Suprapubic skin (tissue), 4 donors: ENCODE results near the gene KRTAP17-1. TPM values are rescaled to one million over a fixed set of nuclear protein-coding genes. Genes with fewer than 3 reads are reported as not detected.

Experiments used
- DNase-seq, 2 donors: peaks; one replicate each; pipeline ENCODE4 v3.0.0-alpha.2; 2019; ENCODE audit warnings: low spot score in 2 of 2
- H3K27ac ChIP-seq: fragments of 200-600 bp; sonication (generic); one replicate; pipeline ENCODE4 v1.5.1; 2019
- H3K27me3 ChIP-seq: fragments of 200-600 bp; sonication (generic); one replicate; pipeline ENCODE4 v1.5.1; 2019
- H3K36me3 ChIP-seq: fragments of 200-600 bp; sonication (generic); one replicate; pipeline ENCODE4 v1.5.1; 2019
- H3K4me1 ChIP-seq: fragments of 200-600 bp; sonication (generic); one replicate; pipeline ENCODE4 v1.5.1; 2019
- H3K4me3 ChIP-seq: fragments of 200-600 bp; sonication (generic); one replicate; pipeline ENCODE4 v1.5.1; 2019; ENCODE audit warnings: mild to moderate bottlenecking
- H3K9me3 ChIP-seq: fragments of 200-600 bp; sonication (generic); one replicate; pipeline ENCODE4 v1.5.1; 2019
- CTCF ChIP-seq, 2 donors: fragments of 200-600 bp in 1 of 2; fragments of 450-650 bp in 1 of 2; sonication (generic) in 1 of 2; IDR thresholded peaks; one replicate each; pipeline ENCODE4 v1.5.1; 2016 to 2019; ENCODE audit warnings: antibody characterized with exemption in 2 of 2, mild to moderate bottlenecking in 1 of 2, moderate library complexity in 1 of 2
- EP300 ChIP-seq: sonication (generic); formaldehyde crosslinking; IDR thresholded peaks from one replicate; pipeline ENCODE4 v1.6.1; 2017; ENCODE audit warnings: antibody characterized with exemption
- POLR2A ChIP-seq, 2 donors: fragments of 450-650 bp; IDR thresholded peaks; one replicate each; pipeline ENCODE4 v1.6.1; 2017; ENCODE audit warnings: antibody characterized with exemption in 2 of 2, mild to moderate bottlenecking in 2 of 2, moderate library complexity in 2 of 2
- POLR2AphosphoS5 ChIP-seq, 3 donors: sonication (generic); formaldehyde crosslinking; IDR thresholded peaks; one replicate each; pipeline ENCODE4 v1.6.1; 2017; ENCODE audit warnings: antibody characterized with exemption in 3 of 3
- WGBS: methylation state at CpG from one replicate; pipeline ENCODE4 v1.1.5; 2018; 5-methylcytosine and 5-hydroxymethylcytosine counted together
- total RNA-seq, 4 donors: library from RNA; depleted of rRNA; stranded (reverse); fragments of >200 nt; gene quantifications; one replicate each; pipeline ENCODE4 v1.1.0, GENCODE V29; 2016

Gene KRTAP17-1
- total RNA-seq, 4 donors from 2014 or later = 8.0 to 81.5 (median 24.2) TPM; not detected in 1

- H3K36me3 ChIP-seq = no peaks in the 10 kb centered on the region
- 23% methylated on average over 5 of the region's 5 CpGs for WGBS
- H3K27me3 ChIP-seq = no peaks in the 10 kb centered on the region
- peaks cover 4% of the 10 kb centered on the region for H3K4me1 ChIP-seq
- TF ChIP-seq POLR2A (IDR thresholded peaks at IDR 0.05) (no peak), POLR2AphosphoS5 (IDR thresholded peaks at IDR 0.05) (no peak), EP300 (no peak), CTCF (IDR thresholded peaks at IDR 0.05) (peak; percentile 58 to 76)
- H3K27ac ChIP-seq = no peak overlapping the region
- H3K4me3 ChIP-seq = no peak overlapping the region
- DNase-seq = no peak
- H3K9me3 ChIP-seq = no peaks in the 10 kb centered on the region
Observed at GRCh38 chr17:41322094-41322902, 6.8 kb upstream of the KRTAP17-1 start.

- no peak overlapping the region for H3K27ac ChIP-seq
Observed at GRCh38 chr17:41318231-41318630, 2.7 kb upstream of the KRTAP17-1 start.

GRCh38 chr17:41315814-41316445, 420 bp upstream of the KRTAP17-1 start:
- H3K9me3 ChIP-seq = no peaks in the 10 kb centered on the region
- no peaks in the 10 kb centered on the region for H3K4me1 ChIP-seq
- DNase-seq = no peak
- H3K27ac ChIP-seq = no peak overlapping the region
- peaks cover 8% of the 10 kb centered on the region for H3K27me3 ChIP-seq
- no peaks in the 10 kb centered on the region for H3K36me3 ChIP-seq
- no peak for TF ChIP-seq POLR2A (IDR thresholded peaks at IDR 0.05)
- TF ChIP-seq POLR2AphosphoS5 (IDR thresholded peaks at IDR 0.05) = no peak
- TF ChIP-seq CTCF (IDR thresholded peaks at IDR 0.05) = no peak
- no peak for TF ChIP-seq EP300
- H3K4me3 ChIP-seq = no peak overlapping the region
- 80% methylated on average over 17 of the region's 17 CpGs for WGBS

More at GRCh38 chr17:41318231-41318630, 2.7 kb upstream of the KRTAP17-1 start:
- DNase-seq = no peak
- TF ChIP-seq POLR2A (IDR thresholded peaks at IDR 0.05) = no peak
- no peak for TF ChIP-seq CTCF (IDR thresholded peaks at IDR 0.05)
- TF ChIP-seq EP300 = no peak
- no peak for TF ChIP-seq POLR2AphosphoS5 (IDR thresholded peaks at IDR 0.05)
- Histone ChIP-seq H3K4me1 (peaks cover 4% of the 10 kb centered on the region), H3K9me3 (no peaks in the 10 kb centered on the region), H3K4me3 (no peak overlapping the region), H3K36me3 (no peaks in the 10 kb centered on the region), H3K27me3 (peaks cover 8% of the 10 kb centered on the region)
- 47% methylated on average over 2 of the region's 2 CpGs for WGBS

- DNase-seq = no peak
- H3K27ac ChIP-seq = no peak overlapping the region
- peaks cover 12% of the 10 kb centered on the region for H3K27me3 ChIP-seq
- TF ChIP-seq POLR2AphosphoS5 (IDR thresholded peaks at IDR 0.05) = no peak
- TF ChIP-seq POLR2A (IDR thresholded peaks at IDR 0.05) = no peak
- TF ChIP-seq EP300 = no peak
- TF ChIP-seq CTCF (IDR thresholded peaks at IDR 0.05) = no peak
- no peak overlapping the region for H3K4me3 ChIP-seq
- H3K36me3 ChIP-seq = no peaks in the 10 kb centered on the region
- no peaks in the 10 kb centered on the region for H3K9me3 ChIP-seq
- 92% methylated on average over 1 of the region's 1 CpG for WGBS
- peaks cover 15% of the 10 kb centered on the region for H3K4me1 ChIP-seq
Observed at GRCh38 chr17:41311111-41311510, 4.4 kb downstream of the KRTAP17-1 start.

GRCh38 chr17:41308918-41309359, 6.6 kb downstream of the KRTAP17-1 start, which contains the start of gene KRTAP16-1:
Gene KRTAP16-1, minus strand, starts transcription at chr17:41309309. Its CDS starts 56 bp downstream, at chr17:41309253.
- Histone ChIP-seq H3K4me1 (peaks cover 15% of the 10 kb centered on the region), H3K9me3 (no peaks in the 10 kb centered on the region), H3K27ac (peak within 1 kb of the TSS; percentile 14), H3K4me3 (no peak within 1 kb of the TSS), H3K27me3 (peaks cover 4% of the 10 kb centered on the region), H3K36me3 (no peaks in the 10 kb centered on the region)
- DNase-seq = peak in 1 of 2 donors; percentile 57
- TF ChIP-seq EP300 = no peak
- no peak for TF ChIP-seq CTCF (IDR thresholded peaks at IDR 0.05)
- TF ChIP-seq POLR2A (IDR thresholded peaks at IDR 0.05) = no peak
- TF ChIP-seq POLR2AphosphoS5 (IDR thresholded peaks at IDR 0.05) = no peak
- 27% methylated on average over 7 of the region's 7 CpGs for WGBS
